Neuronal stem cell (in vitro differentiated cells): ENCODE measurements around the gene PET100.

Experiments used
- DNase-seq: peaks from one replicate; pipeline ENCODE4 v3.0.0-alpha.2; 2013; ENCODE audit warnings: low spot score
- H2AFZ ChIP-seq: one replicate; pipeline ENCODE4 v1.6.1; 2013; ENCODE audit warnings: mild to moderate bottlenecking, low read length, inconsistent platforms
- H2AK5ac ChIP-seq: 2 replicates; pipeline ENCODE4 v1.6.1; 2013; ENCODE audit warnings: low read depth, mild to moderate bottlenecking, inconsistent platforms, low read length, moderate library complexity, mixed read lengths
- H2BK120ac ChIP-seq: 2 replicates; pipeline ENCODE4 v1.6.1; 2013; ENCODE audit warnings: low read depth, mild to moderate bottlenecking, inconsistent platforms, low read length, moderate library complexity, mixed read lengths
- H2BK12ac ChIP-seq: one replicate; pipeline ENCODE4 v1.6.1; 2013; ENCODE audit warnings: low read length, inconsistent platforms
- H2BK15ac ChIP-seq: 2 replicates; pipeline ENCODE4 v1.6.1; 2013; ENCODE audit warnings: mild to moderate bottlenecking, low read length, inconsistent platforms, mixed read lengths
- H2BK5ac ChIP-seq: one replicate; pipeline ENCODE4 v1.6.1; 2013; ENCODE audit warnings: inconsistent platforms, mild to moderate bottlenecking, low read length, moderate library complexity
- H3K14ac ChIP-seq: one replicate; pipeline ENCODE4 v1.6.1; 2013; ENCODE audit warnings: low read length, inconsistent platforms
- H3K18ac ChIP-seq: 2 replicates; pipeline ENCODE4 v1.6.1; 2013; ENCODE audit warnings: low read length, inconsistent platforms
- H3K23ac ChIP-seq: 2 replicates; pipeline ENCODE4 v1.6.1; 2013; ENCODE audit warnings: low read depth, mild to moderate bottlenecking, mixed read lengths, low read length, inconsistent platforms; ENCODE audit not compliant: poor library complexity
- H3K27ac ChIP-seq: replicated peaks from 3 replicates; pipeline ENCODE4 v1.5.1; 2013; ENCODE audit warnings: low read length, inconsistent platforms
- H3K27me3 ChIP-seq, 3 experiments: 2 replicates each; pipeline ENCODE4 v1.6.1; 2013; ENCODE audit warnings: low read length in 3 of 3, mild to moderate bottlenecking in 2 of 3, inconsistent platforms in 1 of 3, low read depth in 1 of 3, mixed read lengths in 1 of 3, moderate library complexity in 1 of 3; ENCODE audit not compliant: control insufficient read depth in 3 of 3, insufficient read depth in 3 of 3
- H3K36me3 ChIP-seq, 2 donors: replicated peaks in 1 of 2; 2 replicates each; pipeline ENCODE4 v1.6.1; 2013; ENCODE audit warnings: low read length in 2 of 2; ENCODE audit not compliant: control insufficient read depth in 2 of 2, insufficient read depth in 2 of 2
- H3K4ac ChIP-seq: 2 replicates; pipeline ENCODE4 v1.6.1; 2013; ENCODE audit warnings: inconsistent platforms, mild to moderate bottlenecking, low read length, moderate library complexity
- H3K4me1 ChIP-seq, 2 donors: 1 replicate in 1 of 2; 2 replicates in 1 of 2; pipeline ENCODE4 v1.6.1; 2013; ENCODE audit warnings: low read length in 2 of 2, low read depth in 1 of 2; ENCODE audit not compliant: control insufficient read depth in 2 of 2, insufficient read depth in 1 of 2
- H3K4me2 ChIP-seq: one replicate; pipeline ENCODE4 v1.6.1; 2013; ENCODE audit warnings: mild to moderate bottlenecking, low read length, inconsistent platforms; ENCODE audit not compliant: insufficient read depth, poor library complexity, severe bottlenecking
- H3K4me3 ChIP-seq, 2 donors: 2 replicates each; pipeline ENCODE4 v1.5.1; 2013; ENCODE audit warnings: low read length in 2 of 2, mild to moderate bottlenecking in 2 of 2, inconsistent platforms in 1 of 2, moderate library complexity in 1 of 2
- H3K79me1 ChIP-seq: one replicate; pipeline ENCODE4 v1.6.1; 2013; ENCODE audit warnings: low read depth, mild to moderate bottlenecking, inconsistent platforms, low read length, moderate library complexity
- H3K9ac ChIP-seq: one replicate; pipeline ENCODE4 v1.6.1; 2013; ENCODE audit warnings: mild to moderate bottlenecking, low read depth, low read length, inconsistent platforms; ENCODE audit not compliant: poor library complexity
- H3K9me3 ChIP-seq, 2 donors: replicated peaks in 1 of 2; 2 replicates each; pipeline versions ENCODE3 to v1.6.1; 2013; ENCODE audit warnings: low read length in 2 of 2, mild to moderate bottlenecking in 2 of 2, inconsistent platforms in 1 of 2, low read depth in 1 of 2, mixed read lengths in 1 of 2, moderate library complexity in 1 of 2; ENCODE audit not compliant: control insufficient read depth in 2 of 2, insufficient read depth in 1 of 2
- H4K8ac ChIP-seq: one replicate; pipeline ENCODE4 v1.6.1; 2013; ENCODE audit warnings: low read depth, mild to moderate bottlenecking, inconsistent platforms, low read length, moderate library complexity
- H4K91ac ChIP-seq: one replicate; pipeline ENCODE4 v1.6.1; 2013; ENCODE audit warnings: low read length, low read depth, mild to moderate bottlenecking, inconsistent platforms; ENCODE audit not compliant: poor library complexity
- WGBS, 2 donors: extraction: QIAGEN DNeasy Blood & Tissue Kit; methylation state at CpG; one replicate each; pipeline ENCODE4 v1.1.7; 2013; ENCODE audit warnings: missing lambda C conversion rate in 2 of 2, mixed read lengths in 1 of 2; ENCODE audit not compliant: insufficient read length in 2 of 2, insufficient replicate concordance in 1 of 2; ENCODE audit errors: extremely low coverage in 2 of 2; 5-methylcytosine and 5-hydroxymethylcytosine counted together

The PET100 gene

GRCh38 chr19:7600721-7601120 is 28.9 kb upstream of the PET100 start:
- H3K9ac ChIP-seq = no peak overlapping the region

GRCh38 chr19:7602240-7602934 is 27.2 kb upstream of the PET100 start:
- Histone ChIP-seq H3K9me3 (no peaks in the 10 kb centered on the region), H3K9ac (no peak overlapping the region)

More at GRCh38 chr19:7600721-7601120, 28.9 kb upstream of the PET100 start:
- Histone ChIP-seq H4K91ac (no peak overlapping the region), H3K4me2 (no peak overlapping the region), H3K4me3 (no peak overlapping the region), H3K79me1 (no peaks in the 10 kb centered on the region), H3K27ac (no peak overlapping the region), H3K9me3 (no peaks in the 10 kb centered on the region), H2BK120ac (no peak overlapping the region), H2AFZ (no peak overlapping the region), H3K23ac (no peak overlapping the region), H3K14ac (no peak overlapping the region), H2AK5ac (no peak overlapping the region), H3K18ac (no peak overlapping the region), H4K8ac (no peak overlapping the region), H3K27me3 (peaks cover 0 to 13% (median 7%) of the 10 kb centered on the region in 3 experiments), H2BK15ac (no peak overlapping the region), H3K36me3 (no peaks in the 10 kb centered on the region), H2BK12ac (no peak overlapping the region), H3K4ac (no peak overlapping the region), H2BK5ac (no peak overlapping the region), H3K4me1 (peaks cover 5 to 6% of the 10 kb centered on the region in 2 donors)
- DNase-seq = no peak

GRCh38 chr19:7602935-7603497 is 26.6 kb upstream of the PET100 start:
- DNase-seq = no peak
- H3K9ac ChIP-seq = no peak overlapping the region
- no peak overlapping the region for H3K23ac ChIP-seq
- H3K36me3 ChIP-seq = peaks cover 0 to 1% of the 10 kb centered on the region in 2 donors
- no CpG with 5 or more reads among the region's 11 CpGs for WGBS, 2 donors
- no peak overlapping the region for H2BK5ac ChIP-seq
- H4K8ac ChIP-seq = no peak overlapping the region
- no peak overlapping the region for H3K14ac ChIP-seq
- peaks cover 2% of the 10 kb centered on the region for H3K79me1 ChIP-seq
- H4K91ac ChIP-seq = no peak overlapping the region
- H3K4me2 ChIP-seq = no peak overlapping the region
- H3K4me3 ChIP-seq = no peak overlapping the region
- no peak overlapping the region for H2AFZ ChIP-seq
- no peak overlapping the region for H2AK5ac ChIP-seq
- H3K27ac ChIP-seq = no peak overlapping the region
- H2BK120ac ChIP-seq = no peak overlapping the region
- no peaks in the 10 kb centered on the region for H3K27me3 ChIP-seq
- no peak overlapping the region for H3K4ac ChIP-seq
- H3K4me1 ChIP-seq = no peaks in the 10 kb centered on the region
- no peak overlapping the region for H3K18ac ChIP-seq
- H3K9me3 ChIP-seq = no peaks in the 10 kb centered on the region
- no peak overlapping the region for H2BK15ac ChIP-seq
- no peak overlapping the region for H2BK12ac ChIP-seq

More at GRCh38 chr19:7602240-7602934, 27.2 kb upstream of the PET100 start:
- peaks cover 0 to 2% (median 0%) of the 10 kb centered on the region in 3 experiments for H3K27me3 ChIP-seq
- no peak overlapping the region for H2BK15ac ChIP-seq
- no peak overlapping the region for H3K4ac ChIP-seq
- H3K23ac ChIP-seq = no peak overlapping the region
- WGBS, 2 donors = no CpG with 5 or more reads among the region's 15 CpGs
- H2BK120ac ChIP-seq = no peak overlapping the region
- no peak for DNase-seq
- no peak overlapping the region for H3K4me3 ChIP-seq
- H4K91ac ChIP-seq = no peak overlapping the region
- no peaks in the 10 kb centered on the region for H3K36me3 ChIP-seq
- no peak overlapping the region for H2AFZ ChIP-seq
- no peak overlapping the region for H3K27ac ChIP-seq
- no peak overlapping the region for H3K4me2 ChIP-seq
- no peak overlapping the region for H2BK12ac ChIP-seq
- H3K18ac ChIP-seq = no peak overlapping the region
- H2AK5ac ChIP-seq = no peak overlapping the region
- no peak overlapping the region for H4K8ac ChIP-seq
- H3K79me1 ChIP-seq = peaks cover 2% of the 10 kb centered on the region
- no peaks in the 10 kb centered on the region for H3K4me1 ChIP-seq
- no peak overlapping the region for H3K14ac ChIP-seq
- H2BK5ac ChIP-seq = no peak overlapping the region

- Histone ChIP-seq H3K4ac (no peak overlapping the region), H2BK5ac (no peak overlapping the region), H3K4me2 (no peak overlapping the region), H2BK15ac (no peak overlapping the region), H3K79me1 (peaks cover 2% of the 10 kb centered on the region), H2AFZ (no peak overlapping the region), H4K91ac (no peak overlapping the region), H3K18ac (no peak overlapping the region), H4K8ac (peak overlapping the region; percentile 65), H2BK120ac (no peak overlapping the region), H3K23ac (no peak overlapping the region), H3K27ac (no peak overlapping the region), H2AK5ac (no peak overlapping the region), H3K4me1 (no peaks in the 10 kb centered on the region), H3K27me3 (no peaks in the 10 kb centered on the region), H3K4me3 (no peak overlapping the region), H2BK12ac (no peak overlapping the region), H3K9ac (no peak overlapping the region), H3K14ac (no peak overlapping the region), H3K36me3 (peaks cover 0 to 5% of the 10 kb centered on the region in 2 donors), H3K9me3 (no peaks in the 10 kb centered on the region)
- no peak for DNase-seq
- WGBS, 2 donors = no CpG with 5 or more reads among the region's 9 CpGs
These were observed 25.7 kb upstream of the PET100 start for GRCh38 chr19:7603919-7604318.
